ENCODE results near the gene INTS7.
"Not testable (repeated sequence)": the region's sequence is repeated elsewhere in the genome, so short reads cannot be mapped to it uniquely, and the experiment has no call there.

Gene INTS7

GRCh38 chr1:211975152-211975941, 60.0 kb downstream of the INTS7 start:
- no peak for DNase-seq

GRCh38 chr1:211973541-211973940, 61.8 kb downstream of the INTS7 start:
- DNase-seq: no peak

- no peak for DNase-seq
Observed at GRCh38 chr1:211968200-211968834, 67.0 kb downstream of the INTS7 start.

GRCh38 chr1:211967704-211968103, 67.7 kb downstream of the INTS7 start:
- no peak for DNase-seq

GRCh38 chr1:211965108-211965805, 70.1 kb downstream of the INTS7 start:
- DNase-seq: no peak

- no peak for DNase-seq
Observed at GRCh38 chr1:211959680-211960079, 75.7 kb downstream of the INTS7 start.

- no peak for DNase-seq
Observed at GRCh38 chr1:211959221-211959620, 76.1 kb downstream of the INTS7 start.

- not testable (repeated sequence) for DNase-seq
Observed at GRCh38 chr1:211954028-211954427, 81.3 kb downstream of the INTS7 start.

GRCh38 chr1:211953543-211953942, 81.8 kb downstream of the INTS7 start:
- not testable (repeated sequence) for DNase-seq

GRCh38 chr1:211952299-211952698, 83.1 kb downstream of the INTS7 start:
- no peak for DNase-seq

GRCh38 chr1:211951856-211952255, 83.5 kb downstream of the INTS7 start:
- no peak for DNase-seq

GRCh38 chr1:211948377-211948776, 87.0 kb downstream of the INTS7 start:
- DNase-seq: no peak

GRCh38 chr1:211947396-211948295, 87.7 kb downstream of the INTS7 start:
- peak; percentile 96 for DNase-seq

- no peak for DNase-seq
Observed at GRCh38 chr1:211944733-211945500, 90.4 kb downstream of the INTS7 start.

GRCh38 chr1:211942583-211942982, 92.8 kb downstream of the INTS7 start:
- DNase-seq: peak; percentile 66

- no peak for DNase-seq
Observed at GRCh38 chr1:211939876-211940468, 95.4 kb downstream of the INTS7 start.

- no peak for DNase-seq
Observed at GRCh38 chr1:211938561-211938997, 96.8 kb downstream of the INTS7 start.

GRCh38 chr1:211937422-211937821, 97.9 kb downstream of the INTS7 start:
- not testable (repeated sequence) for DNase-seq

- no peak for DNase-seq
Observed at GRCh38 chr1:211935448-211935970, 99.8 kb downstream of the INTS7 start.

GRCh38 chr1:211933946-211934714, 101.2 kb downstream of the INTS7 start:
- DNase-seq: no peak

GRCh38 chr1:211932933-211933254, 102.5 kb downstream of the INTS7 start:
- no peak for DNase-seq

Data from NCI-H1417 treated with DMSO at 0.1 percent for 48 hours (cell line).